ENCODE results near the gene FRY. TPM values are rescaled to one million over a fixed set of nuclear protein-coding genes. Genes with fewer than 3 reads are reported as not detected.

FRY gene
- total RNA-seq, 1 donor from 2014 or later: 38.8 TPM

DNA sequence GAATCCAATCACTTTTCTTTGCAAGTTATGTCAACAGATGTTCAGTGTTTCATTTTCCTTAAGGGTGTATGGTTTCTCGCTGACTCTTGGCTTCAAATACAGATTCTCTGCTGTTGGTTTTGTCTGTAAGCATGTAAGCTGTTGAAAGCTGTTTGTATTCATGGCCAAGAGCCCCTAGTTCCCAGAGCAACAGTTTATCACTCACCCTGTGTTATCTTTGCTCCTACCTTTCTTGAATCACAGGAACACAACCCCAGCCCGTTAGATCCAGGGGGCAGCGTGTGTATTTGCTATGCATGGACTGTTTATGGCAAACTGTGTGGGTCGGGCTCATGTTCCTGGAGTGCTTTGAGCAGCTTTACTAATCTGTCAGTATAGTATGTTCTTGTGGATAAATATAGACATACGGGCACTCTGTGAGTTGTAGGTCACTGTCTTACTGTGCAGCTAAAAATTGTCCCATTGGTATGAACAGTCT lies 28.9 kb downstream of the FRY start:
- peaks cover 25% of the 10 kb centered on the region for H3K4me1 Mint-ChIP-seq (ENCODE audit: low read depth)
- no peak for DNase-seq (ENCODE audit: low spot score)
- H3K4me3 Mint-ChIP-seq (ENCODE audit: unreplicated experiment): no peak overlapping the region
- H3K36me3 Mint-ChIP-seq (ENCODE audit: low read depth): peaks cover 2% of the 10 kb centered on the region
- H3K9me3 Mint-ChIP-seq (ENCODE audit: low read depth): no peaks in the 10 kb centered on the region
- TF ChIP-seq, protein P1, sequence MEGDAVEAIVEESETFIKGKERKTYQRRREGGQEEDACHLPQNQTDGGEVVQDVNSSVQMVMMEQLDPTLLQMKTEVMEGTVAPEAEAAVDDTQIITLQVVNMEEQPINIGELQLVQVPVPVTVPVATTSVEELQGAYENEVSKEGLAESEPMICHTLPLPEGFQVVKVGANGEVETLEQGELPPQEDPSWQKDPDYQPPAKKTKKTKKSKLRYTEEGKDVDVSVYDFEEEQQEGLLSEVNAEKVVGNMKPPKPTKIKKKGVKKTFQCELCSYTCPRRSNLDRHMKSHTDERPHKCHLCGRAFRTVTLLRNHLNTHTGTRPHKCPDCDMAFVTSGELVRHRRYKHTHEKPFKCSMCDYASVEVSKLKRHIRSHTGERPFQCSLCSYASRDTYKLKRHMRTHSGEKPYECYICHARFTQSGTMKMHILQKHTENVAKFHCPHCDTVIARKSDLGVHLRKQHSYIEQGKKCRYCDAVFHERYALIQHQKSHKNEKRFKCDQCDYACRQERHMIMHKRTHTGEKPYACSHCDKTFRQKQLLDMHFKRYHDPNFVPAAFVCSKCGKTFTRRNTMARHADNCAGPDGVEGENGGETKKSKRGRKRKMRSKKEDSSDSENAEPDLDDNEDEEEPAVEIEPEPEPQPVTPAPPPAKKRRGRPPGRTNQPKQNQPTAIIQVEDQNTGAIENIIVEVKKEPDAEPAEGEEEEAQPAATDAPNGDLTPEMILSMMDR (IDR thresholded peaks at IDR 0.05): no peak
- H3K27ac Mint-ChIP-seq (ENCODE audit: unreplicated experiment): no peak overlapping the region
- no peaks in the 10 kb centered on the region for H3K27me3 Mint-ChIP-seq (ENCODE audit: low read depth)

DNA sequence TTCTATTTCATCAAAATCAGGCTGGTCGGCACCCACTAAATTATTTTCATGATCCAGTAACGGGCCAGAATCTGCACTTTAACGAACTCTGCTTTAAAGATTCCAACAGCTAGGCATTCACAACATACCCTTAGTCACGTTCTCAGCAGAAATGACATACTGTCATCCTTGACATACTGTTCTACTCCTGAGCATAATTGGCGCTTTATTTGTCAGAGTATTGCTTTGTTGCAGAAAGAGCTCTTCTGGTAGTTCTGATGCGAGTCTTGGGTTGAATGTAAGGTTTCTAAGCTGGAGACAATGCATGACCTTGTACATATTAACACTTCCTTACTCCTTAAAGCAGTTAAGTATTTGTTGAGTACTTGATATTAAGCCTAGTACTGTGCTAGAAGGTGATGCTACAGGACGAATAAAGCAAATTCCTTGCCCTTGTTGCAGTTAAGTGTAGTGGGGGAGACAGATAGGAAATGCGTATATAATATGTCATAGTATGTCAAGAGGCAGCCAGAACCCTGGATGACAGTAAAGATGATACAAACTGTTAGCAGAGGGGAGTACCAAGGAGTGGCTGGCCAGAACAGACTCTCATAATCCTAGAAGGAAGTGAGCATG lies 32.2 kb downstream of the FRY start:
- H3K27me3 Mint-ChIP-seq (ENCODE audit: low read depth): no peaks in the 10 kb centered on the region
- no peaks in the 10 kb centered on the region for H3K9me3 Mint-ChIP-seq (ENCODE audit: low read depth)
- DNase-seq (ENCODE audit: low spot score): no peak
- H3K4me3 Mint-ChIP-seq (ENCODE audit: unreplicated experiment): no peak overlapping the region
- peaks cover 25% of the 10 kb centered on the region for H3K4me1 Mint-ChIP-seq (ENCODE audit: low read depth)
- H3K36me3 Mint-ChIP-seq (ENCODE audit: low read depth): peaks cover 2% of the 10 kb centered on the region
- TF ChIP-seq, protein P1 (IDR thresholded peaks at IDR 0.05): no peak
- no peak overlapping the region for H3K27ac Mint-ChIP-seq (ENCODE audit: unreplicated experiment)

DNA sequence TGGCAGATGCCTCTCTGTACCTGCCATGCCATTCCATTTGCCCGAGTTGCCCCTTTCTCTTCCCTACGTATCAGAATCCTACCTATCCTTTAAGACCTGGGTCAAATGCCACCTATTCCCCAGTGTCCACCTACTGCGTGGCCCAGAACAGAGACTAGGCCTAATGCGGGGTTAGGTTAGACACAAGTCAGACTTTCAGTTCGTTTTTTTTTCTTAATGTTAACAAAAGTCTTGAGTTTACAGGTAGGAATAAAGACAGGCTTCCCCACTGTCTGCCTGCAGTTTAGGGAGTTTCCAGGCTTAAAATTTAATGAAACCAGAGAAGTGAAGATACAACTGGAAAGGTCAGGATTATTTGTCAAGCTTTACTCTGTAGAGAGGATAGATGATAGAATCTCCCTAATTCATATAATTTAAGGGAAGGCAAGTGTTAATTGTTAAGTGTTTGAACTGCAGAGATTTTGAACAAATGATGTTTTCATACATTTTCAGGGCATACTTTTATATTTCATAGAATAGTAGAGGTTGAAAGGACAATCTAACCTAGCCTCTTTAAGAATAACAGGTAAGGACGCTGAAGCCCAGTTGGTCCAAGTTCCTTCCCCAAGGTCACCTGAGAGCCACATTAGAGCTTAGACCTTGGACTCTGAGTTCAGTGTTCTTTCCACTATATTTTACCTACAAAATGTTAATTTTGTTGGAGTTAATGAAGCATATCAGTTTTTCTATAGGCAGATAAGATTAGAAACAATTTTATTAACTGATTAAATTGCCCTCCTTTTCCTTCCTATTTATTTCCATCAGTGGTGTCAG lies 35.8 kb downstream of the FRY start:
- no peak overlapping the region for H3K27ac Mint-ChIP-seq (ENCODE audit: unreplicated experiment)
- H3K9me3 Mint-ChIP-seq (ENCODE audit: low read depth): peaks cover 10% of the 10 kb centered on the region
- DNase-seq (ENCODE audit: low spot score): no peak
- H3K36me3 Mint-ChIP-seq (ENCODE audit: low read depth): peaks cover 9% of the 10 kb centered on the region
- no peak overlapping the region for H3K4me3 Mint-ChIP-seq (ENCODE audit: unreplicated experiment)
- H3K4me1 Mint-ChIP-seq (ENCODE audit: low read depth): no peaks in the 10 kb centered on the region
- H3K27me3 Mint-ChIP-seq (ENCODE audit: low read depth): no peaks in the 10 kb centered on the region
- TF ChIP-seq, protein P1 (IDR thresholded peaks at IDR 0.05): no peak

- Mint-ChIP-seq H3K9me3 (ENCODE audit: low read depth) (peaks cover 10% of the 10 kb centered on the region), H3K4me3 (ENCODE audit: unreplicated experiment) (no peak overlapping the region), H3K27me3 (ENCODE audit: low read depth) (no peaks in the 10 kb centered on the region), H3K4me1 (ENCODE audit: low read depth) (no peaks in the 10 kb centered on the region), H3K27ac (ENCODE audit: unreplicated experiment) (no peak overlapping the region), H3K36me3 (ENCODE audit: low read depth) (peaks cover 9% of the 10 kb centered on the region)
- DNase-seq (ENCODE audit: low spot score): no peak
- TF ChIP-seq, protein P1 (IDR thresholded peaks at IDR 0.05): no peak
These were observed 36.7 kb downstream of the FRY start for GRCh38 chr13:32068255-32068654.

GRCh38 chr13:32073180-32073864 lies 41.7 kb downstream of the FRY start:
- Mint-ChIP-seq H3K9me3 (ENCODE audit: low read depth) (peaks cover 10% of the 10 kb centered on the region), H3K27me3 (ENCODE audit: low read depth) (no peaks in the 10 kb centered on the region), H3K4me1 (ENCODE audit: low read depth) (no peaks in the 10 kb centered on the region), H3K36me3 (ENCODE audit: low read depth) (peaks cover 9% of the 10 kb centered on the region), H3K4me3 (ENCODE audit: unreplicated experiment) (no peak overlapping the region), H3K27ac (ENCODE audit: unreplicated experiment) (no peak overlapping the region)
- no peak for DNase-seq (ENCODE audit: low spot score)
- TF ChIP-seq, protein P1 (IDR thresholded peaks at IDR 0.05): no peak

Data from chondrocyte (in vitro differentiated cells).